ENCODE measurements around the gene PPP6R2. TPM values are rescaled to one million over a fixed set of nuclear protein-coding genes. Genes with fewer than 3 reads are reported as not detected.

The PPP6R2 gene
- total and polyA plus RNA-seq, 2 of the 4 experiments (the other 2 are of a cell fraction) = 49.2 to 51.6 TPM

GRCh38 chr22:50308986-50309600, 34.0 kb upstream of the PPP6R2 start:
- peaks cover 22% of the 10 kb centered on the region for H4K20me1 ChIP-seq (ENCODE audit: insufficient read depth, low read length)
- no peaks in the 10 kb centered on the region for H3K9me3 ChIP-seq (ENCODE audit: control insufficient read depth, insufficient read depth, low read length)
- in situ Hi-C loops (cut with MboI; ENCODE audit: low sequenced_read_pairs) (no loop called here), intact Hi-C loops (cut with micrococcal nuclease) (loop anchor here (5.0 kb wide), 1 partner anchor 37 kb away; the partner anchor contains the start of gene MAPK11), dilution Hi-C loops (cut with HindIII; ENCODE audit: low sequenced_read_pairs, unreplicated experiment) (no loop called here)
- peaks cover 10% of the 10 kb centered on the region; the same call in 1 of the 2 replicates for H3K36me3 ChIP-seq (ENCODE audit: control insufficient read depth, insufficient read depth, low read length)
- H3K27ac ChIP-seq (ENCODE audit: insufficient read depth, low read length) = peak overlapping the region; percentile 67
- BruUV-seq (replicated peaks) = no TSS peak
- CTCF ChIA-PET = no interaction called here
- TF ChIP-seq CEBPB (IDR thresholded peaks at IDR 0.05; ENCODE audit: low read depth, low read length) (no peak), MAZ (IDR thresholded peaks at IDR 0.05; ENCODE audit: borderline replicate concordance, low read depth, low read length) (no peak), CTCF (conservative IDR thresholded peaks at IDR 0.05; ENCODE audit: low read depth, low read length) (no peak), RFX5 (IDR thresholded peaks at IDR 0.05; ENCODE audit: low read depth, low read length) (no peak), RCOR1 (IDR thresholded peaks at IDR 0.05; ENCODE audit: insufficient replicate concordance, low read length) (no peak), MAFK (IDR thresholded peaks at IDR 0.05; ENCODE audit: low read depth, low read length) (no peak), USF2 (IDR thresholded peaks at IDR 0.05; ENCODE audit: low read depth, low read length) (no peak)
- H2BK120ac ChIP-seq (ENCODE audit: low read depth, low read length) = peak overlapping the region; percentile 86
- peaks cover 18% of the 10 kb centered on the region for H3K9me1 ChIP-seq (ENCODE audit: insufficient read depth, low read length)
- H3K27me3 ChIP-seq (ENCODE audit: control insufficient read depth, insufficient read depth, low read length) = no peaks in the 10 kb centered on the region
- peak overlapping the region; percentile 97 for H4K91ac ChIP-seq (ENCODE audit: insufficient read depth, low read depth, low read length)
- no peak overlapping the region for H3K4me3 ChIP-seq (ENCODE audit: insufficient read depth, low read depth, low read length)
- peak overlapping the region; percentile 78 for H3K18ac ChIP-seq (ENCODE audit: low read depth, low read length)
- H2BK5ac ChIP-seq (ENCODE audit: low read depth, low read length, poor library complexity, severe bottlenecking) = peak overlapping the region; percentile 92
- peak overlapping the region; percentile 15; the same call in 1 of the 2 replicates for H3K4me2 ChIP-seq (ENCODE audit: low read depth, low read length)
- peak overlapping the region; percentile 92 for H2AK9ac ChIP-seq (replicated peaks; ENCODE audit: low read depth, low read length, poor library complexity)
- H3K23ac ChIP-seq (ENCODE audit: low read depth, low read length) = peak overlapping the region; percentile 53; the same call in 1 of the 2 replicates
- H2AFZ ChIP-seq (replicated peaks; ENCODE audit: low read length, poor library complexity) = peak overlapping the region; percentile 81
- peak overlapping the region; percentile 96 for H3K4ac ChIP-seq (ENCODE audit: low read depth, low read length)
- 63% methylated on average over 4 of the region's 9 CpGs; no CpG with 5 or more reads in 1 of the 2 experiments for WGBS, 2 experiments (ENCODE audit: extremely low coverage in 2 of 2, insufficient read length in 1 of 2)
- no peak overlapping the region for H3K56ac ChIP-seq (ENCODE audit: extremely low read depth, insufficient read depth, low read length)
- peak overlapping the region; percentile 79 for H2BK20ac ChIP-seq (ENCODE audit: low read depth, low read length)
- peak overlapping the region; percentile 95 for H2AK5ac ChIP-seq (ENCODE audit: low read depth, low read length)
- ATAC-seq (ENCODE audit: low read depth) (no peak), DNase-seq (no peak)
- peak overlapping the region; percentile 86 for H3K14ac ChIP-seq (replicated peaks; ENCODE audit: low read depth, low read length)
- H4K8ac ChIP-seq (ENCODE audit: low read depth in 2 of 2, low read length in 2 of 2) = peak overlapping the region; percentile 88 to 93; a peak in 3 of 4 replicates
- H4K5ac ChIP-seq (ENCODE audit: low read depth, low read length) = peak overlapping the region; percentile 95
- peak overlapping the region; percentile 94; the same call in 2 of the 3 replicates for H2BK15ac ChIP-seq (ENCODE audit: low read depth, low read length)
- peaks cover 27% of the 10 kb centered on the region for H3K4me1 ChIP-seq (ENCODE audit: control insufficient read depth, insufficient read depth, low read length)
- peak overlapping the region; percentile 50 for H3K9ac ChIP-seq (ENCODE audit: low read depth, low read length)
- H3K79me1 ChIP-seq (ENCODE audit: low read depth in 1 of 2, low read length in 2 of 2) = peaks cover 0 to 27% of the 10 kb centered on the region in 2 experiments; a peak in 1 of 4 replicates
- POLR2A ChIA-PET (ENCODE audit: unreplicated experiment) = interaction anchor here (1.4 kb wide), 1 partner anchor 14 kb away, joined by 4 read pairs; no protein-coding TSS in a partner anchor
